Peyer's patch (tissue), 4 donors: ENCODE measurements around the gene EIF4B.
A peak's percentile ranks its signal among the peaks of the same experiment; 100 is the strongest.

Experiments used
- POLR2A ChIP-seq, 2 donors: fragments of 450-650 bp; IDR thresholded peaks; one replicate each; pipeline ENCODE4 v1.5.1; 2017; ENCODE audit warnings: antibody characterized with exemption in 2 of 2, mild to moderate bottlenecking in 2 of 2, moderate library complexity in 2 of 2
- TF ChIP-seq, protein P1 (sequence below), 6 experiments: fragments of 450-650 bp in 4 of 6; fragments of 200-600 bp in 2 of 6; sonication (generic) in 1 of 6; IDR thresholded peaks; one replicate each; pipeline ENCODE4 v1.5.1; 2017 to 2019; ENCODE audit warnings: antibody characterized with exemption in 6 of 6, mild to moderate bottlenecking in 3 of 6, moderate library complexity in 1 of 6

- TF ChIP-seq, protein P1, sequence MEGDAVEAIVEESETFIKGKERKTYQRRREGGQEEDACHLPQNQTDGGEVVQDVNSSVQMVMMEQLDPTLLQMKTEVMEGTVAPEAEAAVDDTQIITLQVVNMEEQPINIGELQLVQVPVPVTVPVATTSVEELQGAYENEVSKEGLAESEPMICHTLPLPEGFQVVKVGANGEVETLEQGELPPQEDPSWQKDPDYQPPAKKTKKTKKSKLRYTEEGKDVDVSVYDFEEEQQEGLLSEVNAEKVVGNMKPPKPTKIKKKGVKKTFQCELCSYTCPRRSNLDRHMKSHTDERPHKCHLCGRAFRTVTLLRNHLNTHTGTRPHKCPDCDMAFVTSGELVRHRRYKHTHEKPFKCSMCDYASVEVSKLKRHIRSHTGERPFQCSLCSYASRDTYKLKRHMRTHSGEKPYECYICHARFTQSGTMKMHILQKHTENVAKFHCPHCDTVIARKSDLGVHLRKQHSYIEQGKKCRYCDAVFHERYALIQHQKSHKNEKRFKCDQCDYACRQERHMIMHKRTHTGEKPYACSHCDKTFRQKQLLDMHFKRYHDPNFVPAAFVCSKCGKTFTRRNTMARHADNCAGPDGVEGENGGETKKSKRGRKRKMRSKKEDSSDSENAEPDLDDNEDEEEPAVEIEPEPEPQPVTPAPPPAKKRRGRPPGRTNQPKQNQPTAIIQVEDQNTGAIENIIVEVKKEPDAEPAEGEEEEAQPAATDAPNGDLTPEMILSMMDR (IDR thresholded peaks at IDR 0.05): peak in 1 of 6 experiments; percentile 2
- TF ChIP-seq POLR2A (IDR thresholded peaks at IDR 0.05): peak; percentile 75 to 94
Observed at GRCh38 chr12:53054112-53054878, 48.0 kb downstream of the EIF4B start.
